NT2/D1 (cell line): ENCODE data around the gene HIP1.

Source experiments
- DNase-seq: peaks from one replicate; pipeline ENCODE4 v3.0.0-alpha.2; 2011; ENCODE audit warnings: low read depth, low spot score
- H3K27me3 ChIP-seq: 2 replicates; pipeline ENCODE4 v1.6.0; 2011; ENCODE audit warnings: mild to moderate bottlenecking; ENCODE audit not compliant: insufficient read length, insufficient read depth
- H3K36me3 ChIP-seq: 2 replicates; pipeline ENCODE4 v1.6.1; 2011; ENCODE audit warnings: mild to moderate bottlenecking, low read length, mixed read lengths; ENCODE audit not compliant: insufficient read depth, insufficient read length
- H3K4me1 ChIP-seq: 2 replicates; pipeline ENCODE4 v1.5.1; 2011; ENCODE audit not compliant: insufficient read depth, insufficient read length
- H3K4me3 ChIP-seq: 2 replicates; pipeline ENCODE4 v1.5.1; 2011; ENCODE audit warnings: low read depth; ENCODE audit not compliant: insufficient read length
- H3K9ac ChIP-seq: 2 replicates; pipeline ENCODE4 v1.6.0; 2011; ENCODE audit warnings: low read depth; ENCODE audit not compliant: insufficient read length
- H3K9me3 ChIP-seq: 2 replicates; pipeline ENCODE4 v1.5.1; 2011; ENCODE audit warnings: mild to moderate bottlenecking, low read length; ENCODE audit not compliant: insufficient read depth
- SUZ12 ChIP-seq: IDR thresholded peaks from 2 replicates; pipeline ENCODE4 v1.6.1; 2011; ENCODE audit not compliant: insufficient read length, insufficient read depth; ENCODE audit errors: extremely low read depth
- YY1 ChIP-seq: IDR thresholded peaks from 2 replicates; pipeline ENCODE4 v1.6.1; 2011; ENCODE audit not compliant: insufficient read length, insufficient read depth
- ZNF274 ChIP-seq: IDR thresholded peaks from 2 replicates; pipeline ENCODE4 v1.6.1; 2011; ENCODE audit warnings: mild to moderate bottlenecking, low read depth, low read length

HIP1 gene

DNA sequence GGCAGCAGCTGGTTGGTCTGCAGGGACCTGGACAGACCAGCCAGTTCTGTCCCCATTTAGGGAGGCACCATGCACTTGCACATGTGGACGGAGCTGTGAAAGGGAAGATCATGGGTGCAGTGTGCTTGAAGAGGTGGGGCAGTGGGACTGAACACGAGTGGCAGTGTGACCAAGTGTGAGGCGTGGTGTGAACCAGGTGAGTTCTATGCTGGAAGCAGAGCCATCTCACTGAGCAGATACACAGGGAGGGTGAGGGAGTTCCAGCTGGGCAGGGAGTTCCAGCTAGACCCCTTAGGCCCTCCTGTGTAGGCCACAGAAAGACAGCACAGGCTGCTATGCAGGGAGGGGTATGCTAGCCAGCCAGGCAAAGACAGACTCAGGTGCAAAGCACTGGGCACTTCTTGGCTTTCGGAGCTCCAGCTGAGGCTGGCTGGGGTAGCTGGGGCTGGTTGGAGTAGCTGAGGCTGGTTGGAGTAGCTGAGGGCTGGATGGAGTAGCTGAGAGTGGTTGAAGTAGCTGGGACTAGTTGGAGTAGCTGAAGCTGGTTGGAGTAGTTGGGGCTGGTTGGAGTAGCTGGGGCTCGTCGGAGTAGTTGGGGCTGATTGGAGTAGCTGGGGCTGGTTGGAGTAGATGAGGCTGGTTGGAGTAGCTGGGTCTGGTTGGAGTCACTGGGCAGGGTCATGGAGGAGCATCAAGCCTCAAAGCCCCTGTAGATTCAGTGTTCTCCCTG lies 90.9 kb downstream of the HIP1 start:
- Histone ChIP-seq H3K9ac (no peak overlapping the region), H3K36me3 (no peaks in the 10 kb centered on the region), H3K4me3 (no peak overlapping the region), H3K27me3 (no peaks in the 10 kb centered on the region), H3K9me3 (peaks cover 17% of the 10 kb centered on the region), H3K4me1 (no peaks in the 10 kb centered on the region)
- TF ChIP-seq YY1 = no peak
- no peak for TF ChIP-seq SUZ12
- TF ChIP-seq ZNF274 = no peak
- no peak for DNase-seq

- Histone ChIP-seq H3K9ac (peak overlapping the region; percentile 36), H3K9me3 (peaks cover 22% of the 10 kb centered on the region), H3K4me1 (no peaks in the 10 kb centered on the region), H3K27me3 (no peaks in the 10 kb centered on the region), H3K4me3 (no peak overlapping the region), H3K36me3 (no peaks in the 10 kb centered on the region)
- DNase-seq = no peak
- no peak for TF ChIP-seq ZNF274
- TF ChIP-seq SUZ12 = no peak
- TF ChIP-seq YY1 = no peak
Observed at GRCh38 chr7:75646571-75647102, 92.1 kb downstream of the HIP1 start.

DNA sequence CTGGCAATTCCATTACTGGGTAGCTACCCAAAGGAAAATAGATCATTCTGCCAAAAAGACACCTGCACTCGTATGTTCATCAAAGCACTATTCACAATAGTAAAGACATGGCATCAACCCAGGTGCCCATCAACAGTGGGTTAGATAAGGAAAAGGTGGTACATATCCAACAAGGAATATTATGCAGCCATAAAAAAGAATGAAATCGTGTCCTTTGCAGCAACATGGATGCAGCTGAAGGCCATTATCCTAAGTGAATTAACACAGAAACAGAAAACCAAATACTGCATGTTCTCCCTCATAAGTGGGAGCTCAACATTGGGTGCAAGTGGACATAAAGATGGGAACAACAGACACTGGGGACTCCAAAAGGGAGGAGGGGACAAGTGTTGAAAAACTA lies 93.2 kb downstream of the HIP1 start:
- no peak overlapping the region for H3K9ac ChIP-seq
- TF ChIP-seq ZNF274 (no peak), SUZ12 (no peak), YY1 (no peak)
- no peak overlapping the region for H3K4me3 ChIP-seq

DNA sequence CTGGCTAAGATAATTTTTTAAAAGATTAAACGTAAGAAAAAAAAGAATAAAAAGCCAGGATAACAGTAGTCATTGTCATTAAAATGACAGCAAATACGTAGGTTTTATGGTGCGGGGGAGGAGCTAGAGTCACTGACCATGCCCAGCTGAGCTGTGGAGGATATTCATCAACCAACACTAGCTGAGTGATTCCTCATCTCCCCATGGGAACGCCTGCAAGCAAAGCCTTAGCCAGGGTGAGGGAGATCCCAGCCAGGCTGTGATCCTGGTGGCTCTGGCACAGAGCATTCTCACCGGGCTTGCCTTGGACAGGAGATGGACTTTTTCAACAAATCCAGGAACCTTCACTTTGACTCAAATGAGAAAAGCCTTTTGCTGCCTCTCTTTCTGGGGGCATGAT lies 94.2 kb downstream of the HIP1 start:
- H3K36me3 ChIP-seq = no peaks in the 10 kb centered on the region
- H3K9me3 ChIP-seq = peaks cover 22% of the 10 kb centered on the region
- no peak for TF ChIP-seq YY1
- TF ChIP-seq SUZ12 = no peak
- TF ChIP-seq ZNF274 = no peak
- H3K4me1 ChIP-seq = no peaks in the 10 kb centered on the region
- DNase-seq = no peak
- H3K4me3 ChIP-seq = no peak overlapping the region
- no peak overlapping the region for H3K9ac ChIP-seq
- H3K27me3 ChIP-seq = no peaks in the 10 kb centered on the region

More for the DNA sequence above, 93.2 kb downstream of the HIP1 start:
- H3K36me3 ChIP-seq = no peaks in the 10 kb centered on the region
- H3K27me3 ChIP-seq = no peaks in the 10 kb centered on the region
- no peaks in the 10 kb centered on the region for H3K4me1 ChIP-seq
- peaks cover 22% of the 10 kb centered on the region for H3K9me3 ChIP-seq
- DNase-seq = no peak

- Histone ChIP-seq H3K9ac (no peak overlapping the region), H3K9me3 (peaks cover 22% of the 10 kb centered on the region), H3K4me3 (no peak overlapping the region), H3K4me1 (no peaks in the 10 kb centered on the region), H3K27me3 (no peaks in the 10 kb centered on the region), H3K36me3 (no peaks in the 10 kb centered on the region)
- TF ChIP-seq ZNF274 = no peak
- DNase-seq = no peak
Observed at GRCh38 chr7:75642810-75643486, 95.8 kb downstream of the HIP1 start.

DNA sequence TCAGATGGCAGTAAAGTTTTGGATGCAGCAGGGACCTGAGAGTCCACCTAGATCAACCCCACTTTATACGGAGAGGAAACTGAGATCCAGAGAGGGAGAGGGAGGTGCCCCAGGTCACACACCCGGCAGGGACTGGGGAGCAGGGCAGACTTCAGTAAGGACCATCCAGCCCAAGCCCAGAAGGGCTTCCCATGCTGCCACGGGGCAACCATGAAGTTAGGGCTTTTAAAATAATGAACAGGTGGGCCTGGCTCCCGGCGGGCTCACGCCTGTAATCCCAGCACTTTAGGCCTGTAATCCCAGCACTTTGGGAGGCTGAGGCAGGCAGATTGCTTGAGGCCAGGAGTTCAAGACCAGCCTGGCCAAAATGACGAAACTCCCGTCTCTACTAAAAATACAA lies 98.5 kb downstream of the HIP1 start:
- DNase-seq = no peak
- Histone ChIP-seq H3K9ac (peak overlapping the region; percentile 69), H3K4me3 (peak overlapping the region; percentile 40), H3K9me3 (peaks cover 22% of the 10 kb centered on the region), H3K27me3 (no peaks in the 10 kb centered on the region), H3K4me1 (no peaks in the 10 kb centered on the region), H3K36me3 (peaks cover 7% of the 10 kb centered on the region)
- TF ChIP-seq SUZ12 = no peak
- TF ChIP-seq YY1 = no peak
- TF ChIP-seq ZNF274 = no peak

- Histone ChIP-seq H3K4me1 (no peaks in the 10 kb centered on the region), H3K9me3 (peaks cover 22% of the 10 kb centered on the region), H3K9ac (peak overlapping the region; percentile 69), H3K4me3 (peak overlapping the region; percentile 40), H3K36me3 (peaks cover 11% of the 10 kb centered on the region), H3K27me3 (no peaks in the 10 kb centered on the region)
- no peak for DNase-seq
- no peak for TF ChIP-seq ZNF274
- TF ChIP-seq SUZ12 = no peak
- TF ChIP-seq YY1 = no peak
Observed at GRCh38 chr7:75639886-75640190, 98.9 kb downstream of the HIP1 start.
